AG20443 (cell line): ENCODE results near the gene STAT2.
"Not testable (repeated sequence)": the region's sequence is repeated elsewhere in the genome, so short reads cannot be mapped to it uniquely, and the experiment has no call there.

ENCODE experiments used
- DNase-seq: peaks from one replicate; pipeline ENCODE4 v3.0.0; 2012; ENCODE audit warnings: low spot score, mixed read lengths

STAT2 gene

DNA sequence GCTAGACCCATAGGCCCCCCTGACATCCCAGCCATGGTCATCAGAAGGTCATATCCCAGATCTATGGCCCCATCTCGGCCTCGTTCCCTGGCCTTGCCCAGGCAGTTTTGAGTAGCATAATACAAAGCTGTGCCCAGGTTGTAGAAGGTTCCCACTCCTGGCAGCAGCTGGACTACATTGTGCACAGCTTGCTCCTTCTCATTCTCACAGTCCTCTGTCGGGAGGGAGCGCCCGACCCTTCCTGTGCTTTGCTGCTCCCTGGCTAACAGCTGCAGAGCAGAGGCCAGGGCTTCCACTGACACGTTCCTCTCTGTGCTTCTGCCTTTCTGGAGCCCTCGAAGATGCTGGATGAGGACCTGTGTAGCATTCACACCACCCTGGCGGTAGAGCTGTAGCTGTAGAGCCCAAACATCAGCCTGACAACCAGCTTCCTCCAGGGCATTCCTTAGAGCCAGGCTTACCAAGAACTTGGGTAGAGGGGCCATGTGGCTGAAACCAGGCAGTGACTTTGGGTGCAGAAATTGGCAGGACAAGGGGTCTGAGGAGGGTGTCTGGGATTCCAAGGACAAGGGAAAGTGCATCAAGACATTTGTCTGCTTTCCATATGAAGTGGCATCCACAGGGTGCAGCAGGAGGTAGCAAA lies 1.7 kb upstream of the STAT2 start:
- no peak for DNase-seq

DNA sequence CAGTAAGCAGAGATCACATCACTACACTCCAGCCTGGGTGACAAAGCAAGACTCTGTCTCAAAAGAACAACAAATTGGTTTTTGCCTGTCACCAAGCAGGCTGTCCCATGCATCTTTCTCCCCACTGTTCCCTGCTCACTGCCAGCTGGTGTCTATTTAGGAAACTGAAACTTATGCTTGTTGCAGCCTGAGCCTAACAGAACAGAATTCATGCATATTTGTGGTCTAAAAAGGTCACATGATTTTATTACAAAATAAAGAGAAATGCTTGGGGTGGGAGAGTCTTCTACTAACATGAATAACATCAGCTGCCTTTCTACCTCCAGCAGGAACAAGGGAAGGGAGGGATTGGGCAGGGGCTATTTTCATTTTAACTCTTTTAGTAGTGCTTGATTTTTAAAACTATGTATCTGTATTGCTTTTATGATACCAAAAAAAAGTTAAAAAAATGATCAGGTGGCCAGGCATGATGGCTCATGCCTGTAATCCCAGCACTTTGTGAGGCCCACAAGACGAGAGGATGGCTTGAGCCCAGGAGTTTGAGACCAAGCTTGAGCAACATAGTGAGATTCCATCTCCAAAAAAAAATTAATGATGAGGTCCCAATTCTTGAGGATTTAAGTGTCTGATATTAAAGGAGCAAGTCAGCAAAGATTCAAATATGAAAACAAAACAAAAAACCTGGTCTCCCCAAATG lies 923 bp downstream of the STAT2 start:
- peak; percentile 78 for DNase-seq

DNA sequence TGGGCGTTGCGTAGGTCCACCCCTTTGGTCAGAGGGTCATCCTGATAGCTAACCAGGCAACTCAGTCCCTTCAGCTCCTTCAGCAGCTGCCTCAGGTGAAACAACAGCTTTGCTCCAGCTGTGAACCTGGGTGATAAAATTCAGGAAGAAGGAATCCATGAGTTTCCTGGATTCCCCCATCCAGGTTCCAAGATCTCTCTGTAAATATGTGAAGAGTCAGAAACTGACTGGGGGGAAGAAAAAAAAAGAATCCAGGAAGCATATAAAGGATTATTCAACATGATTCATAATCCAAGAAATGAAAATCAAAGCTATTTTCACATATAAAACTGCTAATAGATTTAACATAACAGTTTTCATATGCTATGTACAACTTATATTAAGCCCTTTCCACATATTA lies 8.6 kb downstream of the STAT2 start:
- no peak for DNase-seq

DNA sequence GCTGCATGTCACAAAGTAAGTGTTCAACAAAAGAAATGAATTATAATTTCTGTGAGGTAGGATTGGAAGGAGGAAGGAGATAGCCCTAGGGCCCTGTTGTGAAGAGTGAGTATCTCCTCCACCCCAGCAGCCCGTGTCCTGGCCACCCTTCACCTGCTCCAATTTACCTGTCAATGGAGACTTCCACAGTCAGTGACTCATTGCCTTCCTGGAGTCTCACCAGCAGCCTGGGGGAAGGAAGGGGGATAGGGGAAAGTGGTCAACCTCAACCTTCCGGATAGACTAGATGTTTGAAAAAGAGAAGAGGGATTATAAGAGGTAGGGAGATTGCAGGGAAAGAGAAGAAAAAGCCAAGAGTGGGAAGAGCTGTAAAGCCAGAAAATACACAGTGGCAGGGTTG lies 9.2 kb downstream of the STAT2 start:
- no peak for DNase-seq

DNA sequence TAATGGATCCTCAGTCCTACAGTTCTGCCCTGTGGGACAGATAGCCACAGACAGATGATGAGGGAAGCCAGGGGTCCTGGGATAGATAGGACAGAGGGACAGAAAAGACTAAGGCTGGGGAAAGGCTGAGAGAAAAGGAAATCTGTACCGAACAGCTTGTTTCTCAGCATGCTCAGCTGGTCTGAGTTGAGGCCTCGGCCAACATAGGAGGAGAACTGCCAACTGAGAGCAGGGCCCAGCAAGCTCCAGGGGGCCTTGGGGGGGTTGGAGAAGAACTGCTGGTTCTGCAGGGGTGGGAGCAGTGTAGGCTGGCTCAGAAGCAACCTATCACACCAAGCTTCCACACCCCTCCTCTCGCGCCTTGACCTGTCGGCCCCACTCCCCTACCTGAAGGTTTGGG lies 11.1 kb downstream of the STAT2 start:
- DNase-seq: no peak

DNA sequence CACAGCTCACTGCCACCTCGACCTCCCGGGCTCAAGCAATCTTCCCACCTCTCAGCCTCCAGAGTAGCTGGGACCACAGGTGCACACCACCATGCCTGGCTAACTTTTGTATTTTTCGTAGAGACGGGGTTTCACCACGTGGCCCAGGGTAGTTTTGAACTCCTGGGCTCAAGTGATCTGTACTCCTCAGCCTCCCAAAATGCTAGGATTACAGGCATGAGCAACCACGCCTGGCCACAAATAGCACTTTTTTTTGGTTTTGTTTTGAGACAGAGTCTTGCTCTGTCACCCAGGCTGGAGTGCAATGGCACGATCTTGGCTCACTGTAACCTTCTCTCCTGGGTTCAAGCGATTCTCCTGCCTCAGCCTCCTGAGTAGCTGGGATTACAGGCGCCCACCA lies 12.7 kb downstream of the STAT2 start:
- DNase-seq: not testable (repeated sequence)

DNA sequence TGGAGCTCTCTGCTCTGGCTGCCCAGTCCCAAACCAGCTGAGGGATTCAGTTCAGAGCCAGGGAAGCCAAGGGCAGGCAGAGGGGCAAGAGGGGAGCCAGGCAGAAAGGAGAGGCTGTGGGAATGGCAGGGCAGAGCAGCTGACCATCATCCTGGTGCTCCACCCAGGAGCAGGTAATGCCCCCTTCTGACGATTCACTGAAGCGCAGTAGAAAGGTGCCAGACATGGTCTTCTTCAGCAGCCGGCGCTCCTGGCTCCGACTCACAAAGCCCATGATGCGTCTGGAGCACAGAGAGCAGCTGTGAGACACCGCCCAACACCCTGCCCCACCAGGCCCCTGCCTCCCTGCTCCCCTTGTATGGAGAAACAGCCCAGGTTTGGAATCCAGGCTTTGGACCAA lies 13.2 kb downstream of the STAT2 start:
- DNase-seq: no peak

DNA sequence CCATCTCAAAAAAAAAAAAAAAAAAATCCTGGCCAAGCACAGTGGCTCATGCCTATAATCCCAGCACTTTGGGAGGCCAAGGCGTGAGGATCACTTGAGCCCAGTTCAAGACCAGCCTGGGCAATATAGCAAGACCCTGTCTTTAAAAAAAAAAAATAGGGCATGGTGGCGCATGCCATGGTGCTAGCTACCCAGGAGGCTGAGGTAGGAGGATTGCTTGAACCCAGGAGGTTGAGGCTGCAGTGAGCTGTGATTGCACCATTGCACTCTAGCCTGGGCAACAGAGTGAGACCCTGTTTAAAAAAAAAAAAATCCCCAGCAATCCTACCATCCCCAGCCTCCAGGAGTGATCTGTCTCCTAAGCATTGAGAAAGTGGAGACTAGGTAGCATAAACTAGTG lies 17.6 kb downstream of the STAT2 start:
- DNase-seq: not testable (repeated sequence)

DNA sequence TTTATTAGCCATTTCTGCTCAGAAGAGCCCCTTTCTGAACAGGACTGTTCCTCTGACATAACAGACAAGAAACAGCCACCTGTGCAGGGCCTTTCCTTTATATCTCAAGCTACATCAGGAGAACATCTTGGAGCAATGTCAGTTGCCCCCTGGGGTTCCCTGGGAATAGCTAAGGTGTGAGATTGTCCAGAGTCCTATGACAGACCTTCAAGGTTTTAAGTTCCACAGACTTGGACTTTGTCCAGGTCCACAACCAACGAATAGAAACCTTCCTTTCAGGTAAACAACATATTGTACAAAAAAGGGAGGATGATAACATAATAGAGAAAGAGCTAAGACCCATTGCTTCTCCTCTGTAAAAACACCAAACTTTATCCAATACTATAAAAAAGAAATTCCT lies 18.3 kb downstream of the STAT2 start:
- no peak for DNase-seq

DNA sequence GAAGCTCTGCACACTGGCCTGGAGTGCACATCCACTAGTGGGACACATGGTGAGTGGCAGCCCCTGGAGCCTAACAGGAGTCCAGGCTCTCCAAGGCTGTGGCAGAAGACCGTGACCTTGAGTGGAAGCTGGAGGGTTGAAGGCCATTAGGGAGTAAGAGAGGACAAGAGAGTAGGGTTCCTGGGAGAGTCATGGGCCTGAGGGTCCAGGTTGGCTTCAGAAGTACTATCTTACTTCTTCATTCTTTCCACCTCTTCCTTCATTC lies 20.8 kb downstream of the STAT2 start:
- DNase-seq: no peak

DNA sequence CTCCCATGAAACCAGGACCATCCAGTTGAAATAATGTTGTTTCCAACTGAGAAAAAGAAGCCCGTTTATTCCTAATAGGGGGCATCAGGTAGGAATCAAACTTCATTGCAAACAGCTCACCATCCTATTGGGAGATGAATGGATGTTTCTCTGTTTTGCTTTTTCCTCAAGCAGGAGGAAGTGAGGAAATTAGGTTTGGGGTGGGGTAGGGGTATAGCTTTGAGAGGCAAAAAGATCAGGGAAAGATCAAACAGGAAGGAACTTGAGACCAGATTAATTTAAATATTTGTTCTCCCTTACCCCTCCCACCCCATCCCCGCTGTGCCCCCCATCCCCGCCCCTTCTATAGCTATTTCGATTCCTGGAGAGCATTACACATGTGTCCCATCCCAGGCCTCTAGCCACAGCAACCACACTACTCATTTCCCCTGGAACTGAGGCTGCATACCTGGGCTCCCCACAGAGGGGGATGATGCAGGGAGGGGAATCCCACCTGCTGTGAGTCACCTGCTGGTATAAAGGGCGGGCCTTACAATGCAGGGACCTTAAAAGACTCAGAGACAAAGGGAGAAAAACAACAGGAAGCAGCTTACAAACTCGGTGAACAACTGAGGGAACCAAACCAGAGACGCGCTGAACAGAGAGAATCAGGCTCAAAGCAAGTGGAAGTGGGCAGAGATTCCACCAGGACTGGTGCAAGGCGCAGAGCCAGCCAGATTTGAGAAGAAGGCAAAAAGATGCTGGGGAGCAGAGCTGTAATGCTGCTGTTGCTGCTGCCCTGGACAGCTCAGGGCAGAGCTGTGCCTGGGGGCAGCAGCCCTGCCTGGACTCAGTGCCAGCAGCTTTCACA lies 21.4 kb downstream of the STAT2 start, which contains the start of gene IL23A:
Gene IL23A, plus strand, starts transcription at position 577 of the 850 bp plus-strand sequence. Its CDS starts 161 bp downstream, at position 738.
- no peak for DNase-seq

DNA sequence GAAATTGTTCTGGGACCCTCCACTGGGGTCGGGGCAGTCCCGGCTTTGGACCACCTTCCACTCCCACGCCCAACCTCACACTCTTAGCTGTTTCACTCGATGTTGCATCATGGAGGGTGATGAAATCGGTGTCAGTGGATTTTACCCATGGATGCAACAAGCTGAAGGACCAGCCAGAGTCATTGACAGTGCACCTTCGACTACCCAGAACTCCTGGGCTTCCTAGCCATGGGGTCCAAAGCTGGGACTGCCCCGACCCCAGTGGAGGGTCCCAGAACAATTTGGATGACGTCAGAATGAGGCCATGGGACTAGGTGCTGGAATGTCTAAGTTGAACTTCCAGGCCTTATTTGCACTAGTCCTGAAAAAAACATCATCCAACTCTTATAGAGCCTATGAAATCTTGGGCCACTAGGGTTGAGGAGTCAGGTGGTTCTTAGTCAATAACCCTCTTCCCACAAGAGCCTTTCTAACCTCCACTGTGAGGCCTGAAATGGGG lies 22.1 kb downstream of the STAT2 start:
- no peak for DNase-seq

DNA sequence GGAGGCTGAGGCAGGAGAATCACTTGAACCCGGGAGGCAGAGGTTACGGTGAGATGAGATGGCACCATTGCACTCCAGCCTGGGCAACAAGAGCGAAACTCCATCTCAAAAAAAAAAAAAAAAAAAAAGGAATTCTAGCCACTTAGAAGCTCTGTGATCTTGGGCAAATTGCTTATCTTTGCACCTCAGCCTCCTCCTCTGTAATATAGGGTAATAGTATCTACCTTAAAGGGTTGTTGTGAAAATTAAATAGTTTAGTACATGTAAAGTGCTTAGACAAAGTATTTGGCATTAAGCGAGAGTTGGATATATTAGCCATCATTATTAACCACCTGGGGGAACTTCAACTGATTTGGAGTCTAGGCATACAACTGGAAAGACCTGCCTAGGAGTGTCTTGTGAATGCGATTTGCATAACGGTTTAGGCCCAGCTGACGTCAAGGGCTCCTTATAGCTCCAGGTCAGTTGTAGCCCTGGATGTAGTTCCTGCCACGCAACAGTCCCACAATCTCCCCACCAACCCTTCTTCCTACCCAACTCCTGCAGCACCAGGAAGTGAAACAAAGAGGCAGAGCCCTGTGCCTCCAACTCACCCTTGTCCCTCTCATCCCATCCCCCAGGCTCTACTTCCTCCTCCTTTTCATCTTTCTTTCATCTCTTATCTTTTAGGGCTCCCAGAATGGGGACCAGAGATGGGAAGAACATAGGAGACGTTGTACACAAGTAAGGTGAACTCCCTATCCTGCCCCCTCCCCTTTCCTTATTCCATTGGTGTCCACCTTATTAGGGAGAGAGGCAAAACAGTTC lies 23.3 kb downstream of the STAT2 start:
- no peak for DNase-seq

DNA sequence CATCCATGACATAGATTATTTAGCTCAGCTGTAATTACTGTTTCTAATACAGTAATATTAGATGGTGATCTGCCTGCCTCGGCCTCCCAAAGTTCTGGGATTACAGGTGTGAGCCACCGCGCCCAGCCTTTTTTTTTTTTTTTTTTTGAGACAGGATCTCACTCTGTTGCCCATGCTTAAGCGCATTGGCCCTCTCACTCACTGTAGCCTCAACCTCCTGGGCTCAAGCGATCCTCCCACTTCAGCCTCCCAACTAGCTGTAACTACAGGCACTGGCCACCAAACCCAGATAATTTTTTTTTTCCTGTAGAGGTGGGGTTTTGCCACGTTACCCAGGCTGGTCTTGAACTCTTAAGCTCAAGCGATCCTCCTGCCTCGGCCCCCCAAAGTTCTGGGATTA lies 24.4 kb downstream of the STAT2 start:
- not testable (repeated sequence) for DNase-seq

DNA sequence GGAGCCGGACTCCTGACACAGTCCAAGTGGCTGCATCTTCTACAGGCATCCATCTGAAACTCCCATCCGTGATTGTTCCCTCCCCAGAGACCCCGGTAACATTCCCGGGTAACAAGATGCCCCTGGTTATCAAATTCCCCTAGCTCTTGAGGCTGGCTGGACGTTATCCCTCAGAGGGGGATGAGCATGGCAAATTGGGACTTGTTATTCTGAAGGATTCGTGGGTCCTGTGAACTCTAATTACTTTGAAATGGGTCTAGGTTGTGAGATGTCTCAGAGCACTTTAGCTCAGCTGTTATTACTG lies 25.5 kb downstream of the STAT2 start:
- DNase-seq: no peak

DNA sequence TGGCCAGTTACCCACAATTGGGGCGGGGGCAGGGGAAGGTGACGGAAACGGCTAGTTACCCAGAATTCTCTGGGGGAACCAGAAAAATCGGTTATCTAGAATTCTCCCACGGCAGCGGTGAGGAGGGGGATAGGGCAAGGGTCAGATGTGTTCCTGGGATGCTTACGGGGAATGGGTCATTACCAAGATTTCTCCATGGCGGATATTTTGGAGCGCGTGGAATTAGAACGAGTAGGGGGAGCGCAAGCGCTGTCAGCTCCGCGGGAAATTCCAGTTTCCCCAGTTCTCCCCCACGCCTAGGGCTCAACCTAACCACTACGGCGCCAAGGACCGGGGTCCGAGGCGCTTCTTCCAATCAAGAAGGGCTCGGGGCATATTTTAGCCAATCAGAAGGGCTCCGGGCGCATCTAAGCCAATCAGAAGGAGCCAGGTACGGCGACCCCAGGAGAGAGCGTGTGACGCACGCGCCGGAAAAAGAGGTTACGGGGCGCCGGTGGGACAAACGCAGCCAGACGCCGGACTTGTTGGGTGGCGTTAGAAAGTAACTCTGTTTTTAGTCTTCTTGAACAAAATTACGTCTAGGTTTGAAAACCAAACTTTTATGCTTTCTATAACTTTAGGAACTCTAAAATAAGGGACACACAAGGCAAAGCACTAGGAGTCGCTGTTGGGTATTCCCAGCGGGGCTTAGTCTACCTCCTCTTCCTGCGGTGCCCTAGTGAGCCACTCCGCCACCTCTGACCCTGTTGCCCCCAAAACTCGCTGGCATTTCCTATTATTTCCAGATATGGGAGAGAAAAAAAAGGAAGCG lies 26.0 kb downstream of the STAT2 start, which contains the start of gene PAN2:
Gene PAN2, minus strand, starts transcription at position 322 of the 811 bp plus-strand sequence. CDS start 906 bp downstream, outside the sequence.
- peak; percentile 98 for DNase-seq

DNA sequence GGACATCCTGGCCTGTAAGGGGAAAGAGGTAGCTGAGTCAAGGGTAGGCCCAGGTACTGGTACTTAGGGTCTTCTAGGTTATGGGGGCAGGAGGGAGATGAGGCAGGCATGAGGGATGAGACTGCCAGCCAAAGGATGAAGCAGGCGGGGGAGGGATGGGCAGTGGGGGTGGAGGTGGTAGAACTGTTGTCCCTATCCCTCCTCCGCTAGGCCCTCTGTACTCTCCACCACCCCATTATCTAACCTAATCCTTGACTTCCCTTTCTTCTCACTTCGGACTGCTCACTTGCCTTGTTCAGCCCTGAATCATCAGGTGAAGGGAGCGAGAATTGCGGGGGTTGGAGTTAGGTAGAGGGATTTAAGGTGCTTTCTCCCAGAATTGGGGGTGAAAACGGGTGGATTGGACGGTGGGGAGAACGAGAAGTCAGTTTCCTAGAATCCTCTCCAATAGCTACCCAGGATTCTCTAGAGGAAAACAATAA lies 26.7 kb downstream of the STAT2 start:
- DNase-seq: peak; percentile 22

DNA sequence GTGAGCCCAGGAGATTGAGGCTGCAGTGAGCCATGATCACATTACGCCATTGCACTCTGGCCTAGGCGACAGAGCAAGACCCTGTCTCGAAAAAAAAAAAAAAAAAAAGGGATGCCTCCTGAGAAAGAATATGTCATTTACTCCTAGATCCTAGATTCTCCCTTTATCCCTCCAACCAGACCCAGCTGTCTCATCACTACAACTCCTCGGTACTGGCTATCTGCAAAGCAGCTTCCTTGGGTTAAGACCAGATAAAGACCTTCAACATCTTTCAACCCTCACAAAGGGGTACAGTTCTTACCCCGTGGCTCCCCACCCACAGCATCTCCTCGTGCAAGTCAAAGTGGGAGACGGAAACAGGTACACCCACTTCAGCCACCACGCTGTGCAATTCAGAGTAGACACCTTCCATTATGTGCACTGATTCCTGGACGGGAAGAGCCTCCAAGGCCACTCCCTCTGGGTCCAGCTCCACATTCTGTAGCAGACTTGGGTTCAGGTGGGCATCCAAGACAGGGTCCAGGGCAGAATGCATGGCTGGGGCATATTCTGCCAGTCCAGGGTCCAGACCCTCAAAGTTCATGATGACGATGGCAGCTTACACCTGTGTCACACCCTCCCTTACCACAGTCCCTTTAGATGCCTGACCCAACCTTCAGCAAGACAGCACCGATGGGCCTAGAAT lies 27.3 kb downstream of the STAT2 start:
- DNase-seq: no peak

DNA sequence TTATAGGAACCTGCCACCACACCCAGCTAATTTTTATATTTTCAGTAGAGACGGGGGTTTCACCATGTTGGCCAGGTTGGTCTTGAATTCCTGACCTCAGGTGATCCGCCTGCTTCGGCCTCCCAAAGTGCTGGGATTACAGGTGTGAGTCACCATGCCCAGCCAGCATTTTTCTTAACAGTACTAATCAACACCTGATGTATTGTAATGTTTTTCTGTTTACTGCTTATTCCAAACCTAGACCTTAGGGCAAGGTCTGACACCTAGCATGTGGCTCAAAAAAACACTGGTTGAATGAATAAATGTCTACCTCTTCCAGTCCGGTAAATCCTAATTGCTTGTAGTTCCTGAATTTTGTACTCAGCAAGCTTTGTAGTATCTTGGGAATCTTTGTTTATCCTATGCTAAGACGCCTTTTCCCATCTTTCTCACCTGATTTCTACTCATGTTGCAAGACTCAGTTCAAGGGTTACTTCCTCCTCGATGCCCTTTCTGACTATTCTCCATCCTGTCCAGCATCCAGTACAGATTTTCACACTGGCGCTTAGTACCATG lies 28.9 kb downstream of the STAT2 start:
- no peak for DNase-seq

DNA sequence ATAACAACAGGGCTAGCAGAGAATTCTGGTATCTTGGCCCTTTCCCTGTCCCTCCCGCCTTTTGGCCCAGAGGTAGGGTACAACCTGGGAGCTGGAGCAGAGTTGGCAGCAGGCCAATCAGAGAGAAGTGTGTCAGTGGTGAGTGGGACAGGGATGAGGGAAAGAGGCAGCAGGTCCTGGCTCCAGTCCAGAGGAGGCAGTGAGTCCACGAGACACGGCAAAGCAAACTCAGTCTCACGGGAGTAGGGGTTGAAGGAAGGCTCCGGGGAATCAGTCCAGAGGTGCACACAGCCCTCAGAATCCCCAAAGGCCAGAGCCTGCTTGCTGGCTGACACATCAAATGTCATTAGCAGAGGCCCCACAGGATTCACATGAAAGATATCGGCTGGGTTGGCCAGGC lies 33.4 kb downstream of the STAT2 start:
- no peak for DNase-seq
